GM19467 (cell line): ENCODE data around the gene PDZRN3.

Experiments
- ATAC-seq: cut with Tn5 transposase; IDR thresholded peaks from one replicate; pipeline ENCODE4 v1.9.1; 2021; ENCODE audit warnings: mild to moderate bottlenecking, moderate library complexity; ENCODE audit not compliant: unreplicated experiment

The PDZRN3 gene

DNA sequence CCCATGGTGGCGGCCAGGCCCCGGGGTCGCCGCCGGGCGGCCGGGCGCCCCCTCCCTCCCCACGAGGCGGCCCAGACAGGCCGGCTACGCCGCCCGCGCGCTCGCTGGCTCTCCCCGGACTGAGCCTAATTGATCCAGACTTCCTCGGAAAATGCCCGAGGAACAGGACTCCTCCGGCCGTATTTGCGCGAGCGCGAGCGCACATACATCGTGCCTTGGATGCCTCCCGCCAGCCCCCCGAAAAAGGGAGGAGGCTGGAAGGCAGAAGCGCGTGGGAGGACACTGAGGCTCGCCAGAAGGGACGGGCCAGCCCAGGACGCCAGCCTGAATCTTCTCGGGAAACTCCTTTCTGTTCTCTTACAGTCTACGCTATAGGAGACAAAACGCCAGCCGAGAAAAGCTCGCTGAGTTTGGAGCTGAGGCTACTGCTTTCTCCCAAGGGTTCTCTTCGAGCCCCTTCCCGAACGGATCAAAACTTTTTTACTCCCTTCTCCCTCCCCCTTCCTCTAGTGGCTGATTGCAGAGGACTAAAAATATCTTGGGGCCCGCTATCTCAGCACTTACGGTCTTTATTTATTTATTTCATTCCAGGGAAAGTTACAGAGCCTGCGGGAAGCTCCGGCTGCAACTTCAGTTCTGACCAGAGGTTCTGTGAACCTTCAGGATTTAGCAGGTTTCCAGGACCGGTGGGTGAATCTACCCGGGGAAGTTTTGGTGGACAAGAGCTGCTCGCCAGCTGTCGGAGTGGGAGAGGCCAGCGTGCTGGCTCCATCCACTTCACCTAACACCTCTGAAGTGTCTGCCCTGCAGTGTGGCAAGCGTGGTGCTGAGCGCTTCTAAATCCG is at the start of gene PDZRN3:
PDZRN3 (minus strand) TSS at position 121 of the 845 bp plus-strand sequence.
- no peak for ATAC-seq

DNA sequence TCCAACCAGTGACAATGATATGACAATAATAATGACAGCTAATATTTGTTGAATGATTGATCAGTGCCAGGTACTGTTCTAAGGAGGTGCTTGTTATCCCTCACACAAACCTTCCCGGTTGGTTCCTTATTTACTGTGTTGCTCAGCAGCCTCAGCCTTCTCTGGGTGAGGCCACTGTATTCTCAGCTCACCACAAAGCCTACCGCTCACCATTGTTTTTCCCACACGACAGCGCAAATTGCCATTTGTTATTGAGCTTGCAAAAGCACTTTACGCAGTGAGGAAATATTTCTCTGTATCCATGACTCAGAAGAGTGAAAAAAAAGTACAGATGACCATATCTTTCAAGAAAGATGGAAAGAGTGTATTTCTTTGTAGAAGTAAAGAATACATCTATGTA is 49.5 kb upstream of the PDZRN3 start:
- ATAC-seq, result no peak

GRCh38 chr3:73669260-73669659 is 44.5 kb upstream of the PDZRN3 start:
- ATAC-seq, result no peak

GRCh38 chr3:73668391-73668790 is 43.6 kb upstream of the PDZRN3 start:
- ATAC-seq, result no peak

- no peak for ATAC-seq
Measured at GRCh38 chr3:73667889-73668288, 43.1 kb upstream of the PDZRN3 start.

DNA sequence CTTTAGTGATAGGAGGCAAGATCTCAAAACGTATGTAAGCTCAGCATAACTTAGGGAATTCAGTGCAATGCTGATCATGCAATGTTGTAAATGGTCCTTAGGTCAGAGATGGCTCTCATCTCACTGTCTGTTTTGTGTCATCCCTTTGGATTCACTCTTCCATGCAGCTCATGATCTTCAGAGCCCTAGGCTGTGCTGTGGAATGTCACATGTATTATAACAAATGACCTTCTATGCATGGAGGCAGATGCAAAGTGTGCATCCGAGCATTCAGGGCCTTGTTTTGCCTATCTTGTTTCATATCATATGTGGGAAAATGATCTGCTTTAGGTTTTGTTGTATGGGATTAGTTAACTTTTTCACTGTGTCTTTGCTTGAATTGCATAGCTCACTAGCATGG is 40.5 kb upstream of the PDZRN3 start:
- ATAC-seq, result no peak

DNA sequence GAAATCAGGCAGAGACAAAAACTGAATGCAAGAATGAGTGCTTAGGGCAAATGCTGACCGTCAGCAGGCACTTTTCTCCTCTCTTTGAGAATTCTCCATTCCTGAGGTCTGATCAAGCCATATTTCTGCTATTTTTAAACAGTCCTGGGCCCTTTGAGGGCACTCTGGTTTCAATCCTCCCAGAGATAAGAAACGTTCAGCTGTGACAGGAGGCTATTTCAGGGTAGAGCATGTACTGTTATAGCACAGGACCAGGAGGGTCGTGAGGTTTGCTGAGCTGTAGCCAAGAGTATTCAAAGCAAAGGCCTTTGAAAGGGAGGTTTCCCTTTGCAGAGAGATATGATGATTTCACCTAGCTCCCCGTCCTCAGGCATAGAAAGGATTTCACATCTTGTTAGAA is 39.6 kb upstream of the PDZRN3 start:
- no peak for ATAC-seq

- ATAC-seq, result no peak
Measured at GRCh38 chr3:73663495-73663894, 38.8 kb upstream of the PDZRN3 start.

- ATAC-seq, result no peak
Measured at GRCh38 chr3:73661265-73661664, 36.5 kb upstream of the PDZRN3 start.

DNA sequence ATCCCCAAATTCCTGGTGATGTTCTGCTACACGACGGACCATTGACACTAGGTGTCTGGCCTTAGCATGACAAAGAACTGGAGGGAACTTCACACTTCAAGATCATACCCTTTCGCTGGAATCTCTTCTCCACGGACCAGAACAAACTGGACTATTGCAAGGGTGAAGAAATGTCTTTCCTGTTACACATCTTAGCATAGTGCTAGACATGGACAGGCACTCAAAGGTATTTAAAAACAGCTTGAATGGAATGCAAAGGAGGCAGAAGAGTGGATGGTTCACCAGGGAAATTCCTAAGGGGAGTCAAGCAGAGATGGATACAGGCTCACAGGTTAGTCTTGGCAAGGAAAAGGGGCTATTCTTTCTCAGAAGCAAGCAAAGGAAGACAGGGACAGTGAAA is 33.5 kb upstream of the PDZRN3 start:
- ATAC-seq, result no peak

DNA sequence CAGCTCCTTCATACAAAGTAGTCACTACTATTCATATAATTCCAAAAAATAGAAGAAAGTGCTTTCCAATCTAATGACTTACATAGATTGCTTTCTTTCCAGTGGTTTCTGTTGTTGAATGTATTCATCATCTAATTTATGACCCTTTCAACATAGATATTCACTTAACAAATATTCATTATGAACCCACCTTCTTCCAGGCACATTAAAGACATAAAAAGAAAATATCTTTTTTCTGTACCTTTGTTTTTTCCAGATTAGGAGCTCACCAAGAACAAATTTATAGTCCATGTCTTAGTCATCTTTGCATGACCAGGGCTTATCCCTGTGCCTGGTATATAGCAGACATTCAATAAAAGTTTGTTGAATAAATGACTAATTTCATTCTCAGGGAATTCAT is 32.4 kb upstream of the PDZRN3 start:
- ATAC-seq, result no peak

DNA sequence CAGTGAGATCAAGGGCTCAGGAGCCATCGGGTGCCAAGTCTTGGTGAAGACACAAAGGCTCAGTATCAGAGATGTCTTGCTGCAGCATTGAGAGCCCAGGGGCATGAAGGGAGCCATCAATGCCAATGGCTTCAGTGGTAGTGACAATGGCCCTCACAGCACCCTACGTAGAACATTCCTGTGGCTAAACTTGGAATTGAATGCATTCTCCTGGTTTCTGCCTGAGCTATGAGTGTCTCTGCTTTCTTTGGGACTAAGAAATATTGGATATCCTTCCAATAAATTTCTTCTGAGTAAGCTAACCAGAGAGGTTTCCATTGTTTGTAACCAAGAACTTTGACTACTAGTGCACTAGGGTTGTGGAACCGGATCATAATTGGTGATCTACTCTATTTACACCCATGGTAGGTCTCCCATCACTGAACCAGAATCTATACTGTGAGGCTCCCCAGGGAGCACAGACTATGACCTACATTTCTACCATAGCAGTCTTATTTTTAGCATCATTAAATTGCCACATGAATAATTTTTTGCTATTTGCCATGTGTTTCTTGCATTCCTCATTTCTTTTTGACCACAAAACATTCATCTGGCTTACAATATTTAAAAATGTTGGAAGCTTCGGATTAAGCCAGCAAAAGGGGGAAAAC is 31.6 kb upstream of the PDZRN3 start:
- ATAC-seq, result no peak

DNA sequence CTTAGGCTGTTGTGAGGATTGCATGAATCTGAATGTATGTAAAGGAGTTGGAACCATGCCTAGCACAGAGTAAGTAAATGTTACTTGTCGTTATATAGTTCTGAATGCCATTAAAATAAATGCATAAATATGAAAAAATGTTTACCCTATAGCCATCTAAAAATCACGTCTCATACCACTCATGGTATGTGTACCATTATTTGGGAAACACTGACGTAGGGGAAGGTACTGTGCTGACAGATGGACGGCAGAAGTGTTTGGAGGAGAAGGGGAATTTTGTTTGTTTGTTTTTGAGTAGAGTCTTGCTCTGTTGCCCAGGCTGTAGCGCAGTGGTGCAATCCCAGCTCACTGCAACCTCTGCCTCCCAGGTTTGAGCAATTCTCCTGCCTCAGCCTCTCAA is 30.5 kb upstream of the PDZRN3 start:
- ATAC-seq, result no peak

DNA sequence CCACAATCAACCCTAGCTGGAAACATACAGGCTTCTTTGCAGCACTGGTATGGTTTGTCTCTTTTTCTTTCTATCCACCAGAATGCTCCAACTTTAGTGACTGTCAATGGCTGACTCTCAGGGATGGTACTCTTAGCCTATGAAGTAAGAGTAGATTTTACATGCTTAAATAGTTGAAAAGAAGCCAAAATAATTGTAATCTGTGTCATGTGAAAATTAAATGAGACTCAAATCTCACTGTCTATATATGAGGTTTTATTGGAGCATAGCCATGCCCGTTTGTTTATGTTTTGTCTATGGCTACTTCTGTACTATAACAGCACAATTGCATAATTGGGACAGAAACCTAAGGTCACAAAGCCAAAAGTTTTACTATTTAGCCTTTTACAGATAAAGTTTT is 29.1 kb upstream of the PDZRN3 start:
- no peak for ATAC-seq

DNA sequence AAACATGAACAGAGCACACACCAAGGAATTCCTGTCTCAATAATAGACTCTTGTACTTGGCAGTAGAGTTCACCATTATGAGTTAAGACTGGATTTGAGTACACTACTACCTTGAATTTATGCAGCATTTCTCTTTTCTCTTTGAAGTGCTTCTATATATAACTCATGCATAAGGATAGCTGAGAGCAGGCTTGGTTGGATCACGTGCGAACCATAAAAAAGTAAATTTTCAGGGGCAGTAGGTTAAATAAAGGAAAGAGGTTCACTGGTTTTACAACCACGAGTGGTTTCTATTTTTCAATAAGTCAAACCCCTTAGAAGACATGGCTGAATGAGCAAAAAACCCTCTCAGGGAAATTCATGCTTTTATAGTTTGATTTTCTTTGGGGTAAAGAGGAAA is 28.6 kb upstream of the PDZRN3 start:
- no peak for ATAC-seq

DNA sequence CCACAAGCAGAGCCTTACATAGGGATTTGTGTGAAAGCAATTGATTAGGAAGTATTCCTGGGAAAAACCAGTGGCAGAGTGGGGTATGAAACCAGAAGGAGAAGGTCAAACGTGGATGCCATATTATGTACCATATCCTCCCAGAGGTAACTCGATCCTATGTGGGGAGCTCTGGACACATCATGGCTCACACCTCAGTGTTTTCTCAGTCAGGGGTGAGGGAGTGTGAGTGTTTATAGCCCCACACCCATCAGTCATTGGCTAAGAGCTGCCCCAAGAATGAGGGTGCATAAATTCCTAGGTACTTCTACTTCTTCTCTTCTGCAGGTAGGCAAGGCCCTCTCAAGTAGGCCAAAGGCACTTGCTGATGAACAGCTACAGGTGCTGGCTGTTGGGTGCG is 28.2 kb upstream of the PDZRN3 start:
- no peak for ATAC-seq

- ATAC-seq, result no peak
Measured at GRCh38 chr3:73637042-73637441, 12.3 kb upstream of the PDZRN3 start.

GRCh38 chr3:73635254-73635653 is 10.5 kb upstream of the PDZRN3 start:
- ATAC-seq, result no peak

DNA sequence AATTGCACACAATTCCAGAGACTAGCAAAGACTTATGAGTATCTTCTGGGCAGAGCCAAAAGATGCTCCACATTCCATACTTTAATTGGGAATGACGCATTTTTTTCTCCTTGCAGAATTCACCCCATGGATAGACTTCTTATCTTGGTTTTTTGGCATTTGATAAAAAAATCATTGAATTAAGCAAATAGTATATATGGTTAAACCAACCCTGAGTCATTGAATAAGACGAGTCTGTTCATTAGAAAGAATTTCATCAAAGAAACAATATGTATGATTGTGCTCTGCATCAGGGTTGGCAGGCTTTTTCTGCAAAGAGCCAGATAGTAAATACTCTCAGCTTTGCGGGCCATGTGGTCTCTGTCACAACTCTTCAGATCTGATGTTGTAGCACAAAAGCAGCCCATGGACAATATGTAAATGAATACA is 9.2 kb upstream of the PDZRN3 start:
- ATAC-seq, result no peak

- no peak for ATAC-seq
Measured at GRCh38 chr3:73633453-73633852, 8.7 kb upstream of the PDZRN3 start.

GRCh38 chr3:73626106-73626505 is 1.4 kb upstream of the PDZRN3 start:
- no peak for ATAC-seq

GRCh38 chr3:73624017-73624820 is 522 bp downstream of the PDZRN3 start:
- no peak for ATAC-seq
